Panc1 (cell line): ENCODE results near the gene TXNDC2. TPM values are rescaled to one million over a fixed set of nuclear protein-coding genes. Genes with fewer than 3 reads are reported as not detected.
A peak's percentile ranks its signal among the peaks of the same experiment; 100 is the strongest.

Source experiments
- ATAC-seq: fragments of 200-7000 bp; cut with Tn5 transposase; 2 replicates; pipeline ENCODE4 v1.9.1; 2020; ENCODE audit warnings: mild to moderate bottlenecking, moderate library complexity
- BruUV-seq: library from RNA; stranded (reverse); fragments of 400-500 nt; replicated peaks from 2 replicates; lab custom pipeline; 2021; lab: Mats Ljungman, UMichigan
- CTCF ChIA-PET: fragments of 300-600 bp; sonication (Branson Sonifier 250); formaldehyde crosslinking; loops from one replicate; lab custom pipeline; 2022; ENCODE audit warnings: antibody characterized with exemption; lab: Charles Lee
- POLR2A ChIA-PET: fragments of 300-600 bp; sonication (Branson Sonifier 250); formaldehyde crosslinking; loops from one replicate; lab custom pipeline; 2022; ENCODE audit warnings: antibody characterized with exemption; lab: Charles Lee
- DNase-seq: peaks from one replicate; pipeline ENCODE4 v3.0.0-alpha.2; 2010; ENCODE audit warnings: low read depth, low spot score
- H3K27ac ChIP-seq: 2 replicates; pipeline ENCODE4 v1.5.1; 2011; ENCODE audit warnings: mild to moderate bottlenecking, low read length, inconsistent platforms
- H3K27me3 ChIP-seq: fragments of 200-500 bp; sonication (Bioruptor generic); 2 replicates; pipeline ENCODE4 v1.6.0; 2014; ENCODE audit warnings: low read length, inconsistent platforms; ENCODE audit not compliant: control insufficient read depth, insufficient read depth
- H3K36me3 ChIP-seq: fragments of 200-500 bp; sonication (Bioruptor generic); 2 replicates; pipeline ENCODE4 v1.5.1; 2014; ENCODE audit warnings: inconsistent platforms, mild to moderate bottlenecking, low read length, moderate library complexity; ENCODE audit not compliant: control insufficient read depth, insufficient read depth
- H3K4me1 ChIP-seq: 2 replicates; pipeline ENCODE4 v1.5.1; 2011; ENCODE audit warnings: inconsistent platforms, mild to moderate bottlenecking, low read length, moderate library complexity; ENCODE audit not compliant: control insufficient read depth, insufficient read depth
- H3K4me3 ChIP-seq, 2 experiments: 2 replicates each; pipeline ENCODE4 v1.5.1; 2011 to 2012; ENCODE audit warnings: low read depth in 2 of 2, low read length in 2 of 2, mild to moderate bottlenecking in 2 of 2, inconsistent platforms in 1 of 2, moderate library complexity in 1 of 2
- H3K9me3 ChIP-seq: fragments of 200-500 bp; sonication (Bioruptor generic); 2 replicates; pipeline ENCODE4 v1.5.1; 2014; ENCODE audit warnings: low read depth, mild to moderate bottlenecking, inconsistent platforms, low read length, moderate library complexity; ENCODE audit not compliant: control insufficient read depth, insufficient read depth
- CTCF ChIP-seq: fragments of 450-650 bp; IDR thresholded peaks from 2 replicates; pipeline ENCODE4 v1.5.1; 2017; ENCODE audit warnings: mild to moderate bottlenecking
- POLR2AphosphoS5 ChIP-seq: IDR thresholded peaks from 2 replicates; pipeline ENCODE4 v1.6.1; 2012; ENCODE audit warnings: mild to moderate bottlenecking, low read depth, low read length, moderate library complexity
- REST ChIP-seq, 2 experiments: IDR thresholded peaks; 2 replicates each; pipeline ENCODE4 v1.6.1; 2011 to 2012; ENCODE audit warnings: low read depth in 2 of 2, control low read depth in 1 of 2, low read length in 1 of 2, mild to moderate bottlenecking in 1 of 2, moderate library complexity in 1 of 2; ENCODE audit not compliant: insufficient read depth in 1 of 2
- SIN3A ChIP-seq: IDR thresholded peaks from 2 replicates; pipeline ENCODE4 v1.6.1; 2012; ENCODE audit warnings: low read depth, mild to moderate bottlenecking, low read length, moderate library complexity, borderline replicate concordance; ENCODE audit not compliant: insufficient read depth
- TCF7L2 ChIP-seq: IDR thresholded peaks from 2 replicates; pipeline ENCODE4 v1.6.1; 2011; ENCODE audit warnings: mild to moderate bottlenecking, low read depth, low read length, inconsistent platforms
- in situ Hi-C: cut with HindIII; loops from 2 replicates; pipeline ENCODE4 v1.10.0; 2016; ENCODE audit warnings: low sequenced_read_pairs, low pct_unique_long_range_greater_than_20kb
- intact Hi-C: fragments of 100-400 bp; cut with micrococcal nuclease; formaldehyde crosslinking; loops from one replicate; pipeline ENCODE4 v1.10.0; 2022; ENCODE audit not compliant: unreplicated experiment
- total RNA-seq: library from RNA; stranded (reverse); gene quantifications from one replicate; pipeline ENCODE4 v1.2.1, GENCODE V29; 2021; ENCODE audit not compliant: unreplicated experiment

Gene TXNDC2
- total RNA-seq, 1 experiment from 2014 or later = 0.90 TPM

GRCh38 chr18:9916077-9916639, 30.4 kb downstream of the TXNDC2 start:
- no peaks in the 10 kb centered on the region for H3K27me3 ChIP-seq
- H3K4me1 ChIP-seq = peaks cover 48% of the 10 kb centered on the region
- no peaks in the 10 kb centered on the region for H3K9me3 ChIP-seq
- H3K27ac ChIP-seq = peak overlapping the region; percentile 90
- no peak for ATAC-seq
- CTCF ChIA-PET = no interaction called here
- peak overlapping the region; percentile 83 to 94 for H3K4me3 ChIP-seq
- no peak for DNase-seq
- in situ Hi-C loops = no loop called here
- TSS peak; percentile 73 for BruUV-seq
- TF ChIP-seq TCF7L2 (no peak), POLR2AphosphoS5 (no peak), CTCF (no peak), SIN3A (no peak), REST (IDR thresholded peaks at IDR 0.05; ENCODE audit: insufficient read depth in 1 of 2, low read depth in 2 of 2, low read length in 1 of 2) (no peak)
- H3K36me3 ChIP-seq = no peaks in the 10 kb centered on the region; the same call in 1 of the 2 replicates
- intact Hi-C loops = loop anchor here (10.0 kb wide), 1 partner anchor 91 kb away; no protein-coding TSS in a partner anchor
- POLR2A ChIA-PET = no interaction called here

- ChIA-PET CTCF (no interaction called here), POLR2A (no interaction called here)
- in situ Hi-C loops = no loop called here
- ATAC-seq (no peak), DNase-seq (no peak)
- Histone ChIP-seq H3K27ac (peak overlapping the region; percentile 90; the same call in 1 of the 2 replicates), H3K36me3 (no peaks in the 10 kb centered on the region; the same call in 1 of the 2 replicates), H3K4me3 (peak overlapping the region in 1 of 2 experiments; percentile 83; a peak in 2 of 4 replicates), H3K27me3 (no peaks in the 10 kb centered on the region), H3K9me3 (no peaks in the 10 kb centered on the region), H3K4me1 (peaks cover 52% of the 10 kb centered on the region)
- TF ChIP-seq REST (IDR thresholded peaks at IDR 0.05; ENCODE audit: insufficient read depth in 1 of 2, low read depth in 2 of 2, low read length in 1 of 2) (no peak), POLR2AphosphoS5 (no peak), TCF7L2 (no peak), CTCF (no peak), SIN3A (no peak)
- intact Hi-C loops = loop anchor here (10.0 kb wide), 1 partner anchor 92 kb away; no protein-coding TSS in a partner anchor
- BruUV-seq = no TSS peak
These were observed 31.0 kb downstream of the TXNDC2 start for GRCh38 chr18:9916808-9917207.
